Astrocyte (in vitro differentiated cells and primary cell): ENCODE measurements around the gene TMEM45B.

Source experiments
- CTCF ChIP-seq: IDR thresholded peaks from 2 replicates; pipeline ENCODE4 v1.5.1; 2011; ENCODE audit warnings: low read depth, mild to moderate bottlenecking, inconsistent platforms, low read length, moderate library complexity; ENCODE audit not compliant: insufficient read depth
- EZH2 ChIP-seq: IDR thresholded peaks from 2 replicates; pipeline ENCODE4 v1.6.1; 2012; ENCODE audit warnings: mild to moderate bottlenecking, low read length, inconsistent platforms; ENCODE audit not compliant: insufficient read depth

DNA sequence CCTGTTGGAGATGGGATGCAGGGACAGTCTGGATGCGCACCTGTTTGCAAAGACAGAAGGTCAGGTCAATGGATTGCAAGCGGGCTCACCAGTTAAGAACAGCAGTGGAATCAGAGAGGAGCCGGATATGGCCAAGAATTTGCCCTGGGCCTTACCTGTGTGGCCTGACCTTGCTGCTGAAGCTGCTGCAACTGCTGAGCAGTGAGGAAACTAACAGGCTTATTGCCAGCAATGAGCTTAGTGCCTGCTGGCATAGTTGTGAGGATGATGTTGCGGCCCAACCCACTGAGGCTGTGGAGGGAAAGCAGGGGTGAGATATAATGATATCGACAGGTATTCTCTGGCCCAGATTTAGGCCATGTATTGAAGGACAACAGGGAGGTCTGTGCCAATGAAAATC is 49.2 kb downstream of the TMEM45B start:
- no peak for TF ChIP-seq CTCF
- no peak for TF ChIP-seq EZH2
